ENCODE data around the gene PRTN3.

The PRTN3 gene

DNA sequence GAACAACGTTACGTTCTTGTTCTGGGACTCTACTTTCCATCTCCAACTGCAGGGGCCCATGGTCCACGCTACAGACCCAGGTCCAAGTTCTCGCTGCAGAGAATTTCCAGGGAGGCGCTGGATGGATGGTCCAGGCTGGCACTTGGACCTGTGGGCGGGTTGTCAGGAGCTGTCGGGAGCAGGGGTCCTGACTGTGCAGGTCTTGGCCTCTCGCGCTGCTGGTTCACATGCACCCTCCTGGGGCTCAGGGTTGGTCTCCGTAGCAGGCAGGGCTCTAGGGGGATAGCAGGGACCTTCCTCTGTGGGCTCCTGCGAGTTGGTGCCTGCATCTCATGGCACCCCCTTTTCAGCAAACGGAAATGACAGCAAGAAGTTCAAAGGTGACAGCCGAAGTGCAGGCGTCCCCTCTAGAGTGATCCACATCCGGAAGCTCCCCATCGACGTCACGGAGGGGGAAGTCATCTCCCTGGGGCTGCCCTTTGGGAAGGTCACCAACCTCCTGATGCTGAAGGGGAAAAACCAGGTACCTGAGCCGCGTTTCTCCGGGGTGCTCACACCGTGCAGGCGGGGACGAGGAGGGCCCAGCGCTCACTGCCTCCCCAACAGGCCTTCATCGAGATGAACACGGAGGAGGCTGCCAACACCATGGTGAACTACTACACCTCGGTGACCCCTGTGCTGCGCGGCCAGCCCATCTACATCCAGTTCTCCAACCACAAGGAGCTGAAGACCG lies 36.9 kb upstream of the PRTN3 start:
- no peak for DNase-seq

GRCh38 chr19:804419-805165 lies 36.2 kb upstream of the PRTN3 start:
- DNase-seq: no peak

- no peak for DNase-seq
Measured at GRCh38 chr19:805166-805551, 35.6 kb upstream of the PRTN3 start.

- no peak for DNase-seq
Measured at GRCh38 chr19:805600-806550, 34.9 kb upstream of the PRTN3 start.

- no peak for DNase-seq
Measured at GRCh38 chr19:806815-807421, 33.9 kb upstream of the PRTN3 start.

GRCh38 chr19:807627-808422 lies 33.0 kb upstream of the PRTN3 start:
- no peak for DNase-seq

- DNase-seq: no peak
Measured at GRCh38 chr19:808423-808775, 32.4 kb upstream of the PRTN3 start.

DNA sequence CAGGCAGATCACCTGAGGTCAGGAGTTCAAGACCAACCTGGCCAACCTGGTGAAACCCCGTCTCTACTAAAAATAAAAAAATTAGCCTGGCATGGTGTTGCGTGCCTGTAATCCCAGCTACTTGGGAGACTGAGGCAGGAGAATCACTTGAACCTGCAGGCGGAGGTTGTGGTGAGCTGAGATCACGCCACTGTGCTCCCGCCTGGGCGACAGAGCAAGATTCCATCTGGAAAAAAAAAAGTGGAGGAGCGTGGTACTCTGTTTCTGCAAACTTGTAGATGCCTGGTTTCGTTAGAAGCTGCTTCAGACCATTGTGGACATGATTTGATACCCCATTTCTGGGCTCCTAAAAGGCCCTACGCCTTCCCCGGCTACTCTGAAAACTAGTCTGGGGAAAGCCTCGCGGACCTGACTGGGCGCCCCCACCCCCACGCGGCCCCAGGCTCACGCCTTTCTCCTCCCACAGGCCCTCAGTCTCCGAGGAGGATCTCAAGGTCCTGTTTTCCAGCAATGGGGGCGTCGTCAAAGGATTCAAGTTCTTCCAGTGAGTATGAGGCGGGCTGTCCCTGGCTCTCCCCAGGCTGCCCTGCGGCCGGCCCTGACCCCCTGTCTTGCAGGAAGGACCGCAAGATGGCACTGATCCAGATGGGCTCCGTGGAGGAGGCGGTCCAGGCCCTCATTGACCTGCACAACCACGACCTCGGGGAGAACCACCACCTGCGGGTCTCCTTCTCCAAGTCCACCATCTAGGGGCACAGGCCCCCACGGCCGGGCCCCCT lies 30.5 kb upstream of the PRTN3 start:
- no peak for DNase-seq

DNA sequence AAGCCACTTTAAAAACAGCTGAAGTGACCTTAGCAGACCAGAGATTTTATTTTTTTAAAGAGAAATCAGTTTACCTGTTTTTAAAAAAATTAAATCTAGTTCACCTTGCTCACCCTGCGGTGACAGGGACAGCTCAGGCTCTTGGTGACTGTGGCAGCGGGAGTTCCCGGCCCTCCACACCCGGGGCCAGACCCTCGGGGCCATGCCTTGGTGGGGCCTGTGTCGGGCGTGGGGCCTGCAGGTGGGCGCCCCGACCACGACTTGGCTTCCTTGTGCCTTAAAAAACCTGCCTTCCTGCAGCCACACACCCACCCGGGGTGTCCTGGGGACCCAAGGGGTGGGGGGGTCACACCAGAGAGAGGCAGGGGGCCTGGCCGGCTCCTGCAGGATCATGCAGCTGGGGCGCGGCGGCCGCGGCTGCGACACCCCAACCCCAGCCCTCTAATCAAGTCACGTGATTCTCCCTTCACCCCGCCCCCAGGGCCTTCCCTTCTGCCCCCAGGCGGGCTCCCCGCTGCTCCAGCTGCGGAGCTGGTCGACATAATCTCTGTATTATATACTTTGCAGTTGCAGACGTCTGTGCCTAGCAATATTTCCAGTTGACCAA lies 29.8 kb upstream of the PRTN3 start:
- no peak for DNase-seq

DNA sequence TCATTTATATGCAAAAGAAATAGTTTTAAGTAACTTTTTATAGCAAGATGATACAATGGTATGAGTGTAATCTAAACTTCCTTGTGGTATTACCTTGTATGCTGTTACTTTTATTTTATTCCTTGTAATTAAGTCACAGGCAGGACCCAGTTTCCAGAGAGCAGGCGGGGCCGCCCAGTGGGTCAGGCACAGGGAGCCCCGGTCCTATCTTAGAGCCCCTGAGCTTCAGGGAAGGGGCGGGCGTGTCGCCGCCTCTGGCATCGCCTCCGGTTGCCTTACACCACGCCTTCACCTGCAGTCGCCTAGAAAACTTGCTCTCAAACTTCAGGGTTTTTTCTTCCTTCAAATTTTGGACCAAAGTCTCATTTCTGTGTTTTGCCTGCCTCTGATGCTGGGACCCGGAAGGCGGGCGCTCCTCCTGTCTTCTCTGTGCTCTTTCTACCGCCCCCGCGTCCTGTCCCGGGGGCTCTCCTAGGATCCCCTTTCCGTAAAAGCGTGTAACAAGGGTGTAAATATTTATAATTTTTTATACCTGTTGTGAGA lies 29.2 kb upstream of the PRTN3 start:
- DNase-seq: no peak

GRCh38 chr19:812049-812746 lies 28.6 kb upstream of the PRTN3 start:
- DNase-seq: no peak

- DNase-seq: no peak
Measured at GRCh38 chr19:812747-813218, 28.0 kb upstream of the PRTN3 start.

GRCh38 chr19:813219-814151 lies 27.3 kb upstream of the PRTN3 start:
- DNase-seq: no peak

- no peak for DNase-seq
Measured at GRCh38 chr19:814152-815078, 26.4 kb upstream of the PRTN3 start.

GRCh38 chr19:815079-815774 lies 25.6 kb upstream of the PRTN3 start:
- no peak for DNase-seq

- DNase-seq: no peak
Measured at GRCh38 chr19:815775-816499, 24.9 kb upstream of the PRTN3 start.
